C4-2B (cell line): ENCODE data around the gene CCDC77.

Source experiments
- H3K27ac ChIP-seq: fragments of 450-650 bp; 2 replicates; pipeline ENCODE4 v1.5.1; 2017
- CTCF ChIP-seq: fragments of 450-650 bp; conservative IDR thresholded peaks from 2 replicates; pipeline ENCODE4 v1.5.1; 2017; ENCODE audit warnings: mild to moderate bottlenecking
- ZFX ChIP-seq: fragments of 450-650 bp; IDR thresholded peaks from 2 replicates; pipeline ENCODE4 v1.6.1; 2017

Gene CCDC77

DNA sequence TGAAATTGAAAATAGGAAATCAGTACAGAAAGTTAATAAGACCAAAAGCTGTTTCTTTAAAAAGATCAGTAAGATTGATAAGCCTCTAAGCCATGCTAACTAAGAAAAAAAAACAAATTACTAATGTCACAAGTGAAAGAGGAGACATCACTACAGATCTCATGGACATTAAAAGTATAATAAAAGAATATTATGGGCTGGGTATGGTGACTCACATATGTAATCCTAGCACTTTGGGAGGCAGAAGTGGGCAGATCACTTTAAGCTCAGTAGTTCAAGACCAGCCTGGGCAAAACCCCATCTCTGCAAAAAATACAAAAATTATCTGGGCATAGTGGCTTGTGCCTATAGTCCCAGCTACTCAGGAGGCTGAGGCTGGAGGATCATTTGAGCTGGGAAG lies 88.8 kb downstream of the CCDC77 start:
- no peak overlapping the region for H3K27ac ChIP-seq
- no peak for TF ChIP-seq ZFX
- TF ChIP-seq CTCF, result no peak
